Measurements from ENCODE around the gene TCERG1L. TPM values are rescaled to one million over a fixed set of nuclear protein-coding genes. Genes with fewer than 3 reads are reported as not detected.
"Not testable (repeated sequence)": the region's sequence is repeated elsewhere in the genome, so short reads cannot be mapped to it uniquely, and the experiment has no call there.

Gene TCERG1L
- polyA plus RNA-seq, 5 donors = 0.36 to 0.68 (median 0.50) TPM

- DNase-seq = no peak
Measured at GRCh38 chr10:131145756-131146155, 165.8 kb downstream of the TCERG1L start.

DNA sequence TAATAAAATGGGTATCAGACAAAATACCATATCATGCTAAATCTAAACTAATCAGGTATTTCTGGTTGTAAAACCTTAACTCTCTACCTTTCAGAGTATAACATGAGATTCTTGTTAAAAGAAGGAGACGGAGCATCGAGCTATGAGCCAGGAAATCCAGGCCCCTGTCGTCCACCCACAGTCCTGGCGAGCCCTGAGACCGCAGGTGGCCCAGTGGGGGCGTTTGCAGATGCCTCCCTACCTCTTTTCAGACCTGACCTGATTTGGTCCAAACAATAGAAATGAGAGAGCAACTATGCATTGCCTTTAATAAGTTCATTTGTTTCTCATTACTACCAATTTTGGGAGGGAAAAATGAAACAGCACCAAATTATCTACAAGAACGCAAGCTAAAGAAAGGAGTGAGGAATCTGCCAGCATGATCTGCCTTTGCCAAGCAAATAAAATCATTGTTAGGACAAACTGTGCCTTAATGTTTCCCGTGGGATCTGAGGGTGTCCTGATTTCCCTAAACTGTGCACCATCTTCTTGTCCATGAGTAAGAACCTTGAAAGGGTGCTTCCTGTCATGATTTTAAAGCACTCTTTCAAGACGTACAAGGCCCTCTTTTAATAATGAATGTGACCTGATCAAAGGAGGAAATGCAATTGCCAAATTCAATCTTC is 166.7 kb downstream of the TCERG1L start:
- DNase-seq = no peak

DNA sequence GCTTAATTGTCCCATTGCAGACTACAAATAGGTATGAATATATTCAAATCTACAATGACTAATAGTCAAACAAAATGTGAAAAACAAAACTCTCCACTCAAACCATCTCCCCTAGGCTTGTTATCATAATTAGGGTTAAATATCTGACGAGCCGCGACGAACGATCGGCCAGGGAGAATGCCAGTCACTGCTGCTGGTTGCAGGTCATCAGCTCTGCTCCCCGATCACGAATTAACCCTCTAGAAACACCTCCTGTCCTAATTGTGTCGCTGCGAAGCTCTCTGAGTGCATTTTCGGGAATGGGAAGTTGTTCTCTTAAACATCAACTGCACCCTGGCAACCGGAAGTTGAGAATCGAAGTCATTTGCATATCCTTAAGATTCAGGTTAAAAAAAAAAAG is 167.3 kb downstream of the TCERG1L start:
- DNase-seq = no peak

DNA sequence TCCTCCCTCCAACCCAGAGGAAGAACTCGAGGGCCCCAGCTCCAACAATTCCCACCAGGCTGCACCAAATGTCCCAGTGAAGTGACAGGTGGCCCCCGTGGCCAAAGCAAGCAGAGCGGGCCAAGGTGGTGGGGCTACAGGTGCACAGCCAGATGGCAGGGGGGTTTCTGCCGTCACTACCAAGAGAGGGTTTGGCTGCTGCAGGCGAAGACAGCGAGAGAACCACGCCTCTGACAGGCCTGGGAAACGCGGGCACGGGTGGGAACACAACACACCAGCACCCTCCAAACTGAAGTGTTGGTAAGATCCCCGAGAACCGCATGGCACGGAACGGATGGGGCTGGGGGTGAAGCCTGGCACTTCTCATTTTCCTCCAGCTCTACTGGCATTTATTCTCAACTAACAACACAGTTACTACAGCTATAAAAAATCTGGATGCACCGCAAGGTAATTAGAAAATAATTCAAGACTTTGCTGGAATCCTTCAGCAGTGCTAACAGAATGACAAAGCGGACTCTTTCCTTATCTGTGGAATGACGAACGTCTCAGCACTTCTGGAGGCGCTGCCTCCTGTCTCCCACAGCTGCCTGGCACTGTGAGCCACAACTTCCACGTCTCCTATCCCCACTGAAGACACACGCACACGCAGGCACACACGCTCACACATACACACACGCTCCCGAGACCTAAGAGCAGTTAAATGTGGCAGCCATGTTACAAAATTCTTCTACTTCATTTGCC is 167.9 kb downstream of the TCERG1L start:
- DNase-seq = no peak

DNA sequence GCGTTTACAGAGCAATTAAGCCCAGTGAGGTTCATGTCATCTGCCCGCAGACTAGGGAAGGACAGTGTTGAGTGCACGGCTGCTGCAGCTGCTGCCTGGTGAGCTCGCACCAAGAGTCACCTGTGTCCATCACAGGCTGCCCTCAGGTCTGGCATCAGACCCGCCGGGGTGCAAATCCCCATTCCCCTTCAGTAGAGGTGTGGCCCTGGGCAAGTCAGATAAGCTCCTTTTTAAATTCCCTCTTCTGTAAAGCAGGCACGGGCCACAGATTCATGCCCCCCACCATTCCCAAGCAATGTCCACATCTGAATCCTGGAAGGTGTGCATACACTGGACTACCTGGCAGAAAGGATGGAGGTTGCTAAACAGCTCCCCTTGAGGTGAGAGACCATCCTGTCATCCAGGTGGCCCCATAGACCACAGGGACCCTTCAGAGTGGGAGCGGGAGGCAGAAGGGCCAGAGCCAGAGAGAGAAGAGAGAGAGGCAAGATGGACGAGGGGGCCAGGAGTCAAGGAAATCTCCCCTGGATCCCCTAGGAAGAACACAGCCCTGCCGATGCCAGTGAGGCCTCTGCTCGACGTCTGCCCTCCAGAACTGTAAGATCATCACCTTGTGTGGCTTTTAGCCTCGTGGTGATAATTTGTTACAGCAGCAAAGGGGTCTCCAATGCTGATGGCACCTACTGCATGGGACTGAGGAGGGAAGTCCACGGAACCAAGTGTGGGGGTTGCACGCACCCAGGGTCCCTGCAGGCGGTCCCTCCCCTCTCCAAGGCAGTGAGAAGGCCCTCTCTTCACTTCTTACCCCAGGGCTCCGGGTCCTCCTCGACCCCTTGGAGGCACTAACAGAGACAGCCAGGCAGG is 168.8 kb downstream of the TCERG1L start:
- no peak for DNase-seq

GRCh38 chr10:131141645-131142516 is 169.6 kb downstream of the TCERG1L start:
- no peak for DNase-seq

DNA sequence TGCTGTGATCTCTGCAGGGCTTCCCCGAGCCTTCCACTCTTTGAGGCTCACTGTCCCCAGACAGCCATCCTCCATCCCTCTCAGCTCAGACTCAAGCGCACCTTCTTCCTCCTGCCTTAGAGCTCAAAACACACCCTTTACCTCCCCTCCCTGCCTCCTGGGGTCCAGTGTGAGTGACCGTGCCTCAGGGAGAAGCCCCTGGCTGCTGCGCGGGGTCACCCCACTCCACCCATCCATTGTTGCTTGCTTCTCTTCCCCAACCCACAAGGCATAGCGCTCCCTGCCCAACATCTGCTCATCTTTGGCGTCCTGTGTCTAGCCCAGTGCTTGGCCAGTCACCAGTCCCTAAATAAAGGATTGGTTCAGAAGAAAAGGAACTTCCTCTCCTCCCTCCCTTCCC is 170.3 kb downstream of the TCERG1L start:
- no peak for DNase-seq

- no peak for DNase-seq
Measured at GRCh38 chr10:131140606-131141005, 170.9 kb downstream of the TCERG1L start.

DNA sequence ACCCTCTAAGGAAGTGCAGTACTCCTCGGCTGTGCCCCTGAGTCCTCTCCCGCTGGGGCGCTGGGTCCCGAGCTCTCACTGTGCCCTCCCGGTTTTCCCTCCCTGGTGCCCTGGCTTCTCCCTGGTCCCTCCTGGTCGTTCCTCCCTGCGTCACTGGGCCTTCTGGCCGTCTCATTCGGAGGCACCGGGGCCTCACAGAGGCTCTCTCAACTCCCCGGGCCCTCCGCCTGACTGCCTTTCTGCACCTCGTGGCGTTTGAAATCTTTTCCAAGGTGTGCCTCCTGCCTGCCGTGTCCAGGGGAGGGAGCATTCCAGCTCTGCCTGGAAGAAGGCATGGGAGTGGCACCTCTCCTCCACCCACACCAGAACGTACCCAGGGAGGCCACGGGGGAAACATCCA is 174.3 kb downstream of the TCERG1L start:
- no peak for DNase-seq

DNA sequence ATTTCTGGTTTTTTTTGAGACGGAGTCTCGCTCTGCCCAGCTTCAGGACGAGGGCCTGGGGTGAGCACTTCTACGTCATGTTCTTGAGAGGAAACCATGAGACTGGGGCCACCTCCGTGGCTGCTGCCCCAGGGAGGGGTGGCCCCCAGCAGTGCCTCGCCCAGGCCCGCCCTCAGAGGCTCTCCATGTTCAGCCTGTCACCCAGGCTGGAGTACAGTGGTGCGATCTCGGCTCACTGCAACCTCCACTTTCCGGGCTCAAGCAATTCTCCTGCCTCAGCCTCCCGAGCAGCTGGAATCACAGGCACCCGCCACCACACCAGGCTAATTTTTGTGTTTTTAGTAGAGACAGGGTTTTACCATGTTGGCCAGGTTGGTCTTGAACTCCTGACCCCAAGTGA is 175.2 kb downstream of the TCERG1L start:
- DNase-seq = not testable (repeated sequence)

DNA sequence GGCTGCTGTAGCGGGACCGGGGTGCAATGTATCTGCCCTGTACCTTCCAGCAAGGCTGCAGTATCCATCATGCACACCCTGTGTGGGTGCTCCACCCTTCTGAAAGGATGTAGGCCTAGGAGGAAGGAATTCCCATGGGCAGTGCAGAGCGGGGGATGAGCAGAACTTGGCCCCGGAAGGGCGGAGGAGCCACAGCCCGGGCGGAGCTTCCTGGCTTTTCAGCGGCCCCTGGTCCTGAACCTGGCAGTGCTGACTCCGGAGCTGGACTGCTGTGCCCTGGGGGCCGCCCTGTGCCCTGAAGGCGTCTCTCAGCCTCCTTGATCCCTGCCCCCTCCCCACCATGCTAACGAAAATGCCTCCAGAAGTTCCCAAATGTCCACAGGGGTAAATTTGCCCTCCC is 175.8 kb downstream of the TCERG1L start:
- DNase-seq = no peak

- DNase-seq = no peak
Measured at GRCh38 chr10:131134651-131135050, 176.9 kb downstream of the TCERG1L start.

- DNase-seq = no peak
Measured at GRCh38 chr10:131134001-131134576, 177.4 kb downstream of the TCERG1L start.

GRCh38 chr10:131132681-131133080 is 178.8 kb downstream of the TCERG1L start:
- DNase-seq = no peak

DNA sequence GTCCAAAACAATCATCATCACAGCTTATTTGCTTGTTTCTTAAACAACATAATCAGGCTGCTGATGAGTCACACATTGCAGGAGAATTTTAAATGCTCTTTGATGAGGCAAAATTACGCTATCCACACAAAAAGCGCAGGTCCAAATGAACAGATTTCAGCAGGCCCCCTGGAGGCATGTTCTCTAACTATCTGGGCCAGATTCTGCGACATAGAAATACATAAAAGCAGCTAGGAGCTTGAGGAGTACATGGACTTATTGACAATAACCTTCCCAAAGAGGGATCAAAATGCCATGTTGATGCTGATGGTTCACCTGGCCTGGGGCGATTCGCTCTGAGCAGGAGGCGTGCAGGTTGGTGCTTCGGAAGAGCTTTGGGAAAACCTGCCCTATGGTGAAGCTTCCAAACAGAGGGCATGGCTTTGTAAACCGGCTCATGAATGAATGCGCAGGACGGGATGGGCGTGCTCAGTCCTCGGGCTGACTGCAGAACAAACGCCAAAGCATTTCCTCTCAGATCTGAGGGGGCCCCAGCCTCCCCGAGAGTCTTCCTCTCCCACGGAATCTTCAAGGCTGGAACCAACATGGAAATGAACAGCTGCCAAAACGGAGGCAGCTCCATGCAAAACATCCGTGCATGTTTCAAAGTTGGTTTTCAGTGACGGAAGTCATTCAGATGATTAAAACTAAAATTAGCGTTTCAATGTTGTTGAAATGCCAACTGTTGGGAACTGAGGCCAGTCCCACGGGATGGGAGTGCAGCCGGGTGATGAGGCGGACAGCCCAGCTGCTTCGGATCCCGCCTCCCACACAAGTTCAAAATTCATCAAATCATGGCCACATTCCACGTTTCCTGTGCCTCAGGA is 179.6 kb downstream of the TCERG1L start:
- DNase-seq = peak; percentile 33 to 43

DNA sequence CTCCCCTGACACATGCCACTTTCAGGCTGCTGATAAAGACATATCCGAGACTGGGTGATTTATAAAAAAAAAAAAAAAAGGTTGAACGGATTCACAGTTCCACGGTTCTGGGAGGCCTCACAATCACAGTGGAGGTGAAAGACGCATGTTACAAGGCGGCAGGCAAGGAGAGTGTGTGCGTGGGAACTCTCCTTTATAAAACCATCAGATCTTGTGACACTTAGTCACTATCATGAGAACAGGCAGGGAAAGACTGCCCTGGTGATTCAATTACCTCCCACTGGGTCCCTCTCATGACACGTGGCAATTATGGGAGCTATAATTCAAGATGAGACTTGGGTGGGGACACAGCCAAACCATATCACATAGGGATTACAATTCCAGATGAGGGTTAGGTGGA is 181.5 kb downstream of the TCERG1L start:
- no peak for DNase-seq

DNA sequence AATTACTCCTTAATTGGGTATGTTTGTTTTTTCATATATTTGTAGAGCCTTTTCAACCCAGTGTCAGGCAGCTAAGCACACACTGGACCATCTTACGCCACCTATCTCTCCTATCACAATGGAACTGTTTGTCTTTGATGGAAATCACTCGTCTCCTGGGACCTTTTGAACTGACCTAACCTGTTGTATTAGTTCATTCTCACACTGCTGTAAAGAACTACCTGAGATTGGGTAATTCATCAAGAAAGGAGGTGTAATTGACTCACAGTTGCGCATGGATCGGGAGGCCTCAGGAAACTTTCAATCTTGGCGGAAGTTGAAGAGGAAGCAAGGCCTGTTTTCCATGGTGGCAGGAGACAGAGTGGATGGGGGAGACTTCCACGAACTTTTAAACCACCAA is 182.0 kb downstream of the TCERG1L start:
- DNase-seq = no peak

DNA sequence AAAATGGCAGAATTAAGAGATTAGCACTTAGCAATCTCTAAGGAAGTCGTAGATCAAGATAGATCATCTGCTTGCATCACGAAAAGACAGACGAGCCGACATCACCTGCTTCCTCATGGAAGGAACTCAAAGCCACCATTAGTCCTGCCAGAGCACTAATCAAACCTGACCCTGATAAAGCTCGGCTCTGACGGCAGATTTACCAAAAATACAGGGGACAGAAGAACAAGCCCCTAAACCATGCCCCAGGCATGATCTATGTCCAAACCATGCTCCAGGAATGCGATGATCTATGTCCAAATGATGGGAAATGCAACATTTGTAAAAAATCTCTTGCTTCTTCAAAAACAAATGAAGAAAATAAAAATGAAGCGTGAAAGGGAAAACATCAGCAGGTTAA is 182.8 kb downstream of the TCERG1L start:
- DNase-seq = no peak

- DNase-seq = no peak
Measured at GRCh38 chr10:131127610-131128009, 183.9 kb downstream of the TCERG1L start.

DNA sequence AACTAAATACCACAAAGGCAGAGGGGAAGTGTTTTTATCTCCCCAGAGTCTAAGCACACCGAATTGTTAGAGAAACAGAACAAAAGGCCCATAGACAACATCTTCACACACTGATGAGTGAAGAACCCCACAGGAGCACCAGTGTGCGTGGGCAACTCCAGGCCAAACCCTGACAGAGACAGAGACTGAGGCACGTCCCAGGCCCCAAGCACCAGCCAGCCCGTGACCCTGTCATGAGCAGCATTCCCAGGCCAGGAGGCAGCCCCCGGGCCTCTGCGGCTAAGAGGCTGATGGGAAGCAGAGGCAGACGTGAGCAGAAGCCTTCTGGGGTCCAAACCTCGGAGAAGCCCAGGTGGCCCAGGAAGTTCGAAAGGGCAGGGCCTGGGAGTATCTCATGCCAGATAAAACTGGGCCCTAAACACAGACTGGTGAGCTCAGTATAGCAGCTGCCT is 184.4 kb downstream of the TCERG1L start:
- DNase-seq = no peak

Measured in right lung (tissue), 5 donors.